G401.6 (cell line): ENCODE results near the gene HLA-DRB1.
"Not testable (repeated sequence)": the region's sequence is repeated elsewhere in the genome, so short reads cannot be mapped to it uniquely, and the experiment has no call there.

Experiments used
- FAIRE-seq: peaks from 2 replicates; lab custom pipeline; 2012; peaks lifted over from hg19 to GRCh38; lab: Jason Lieb, UNC

HLA-DRB1 gene

DNA sequence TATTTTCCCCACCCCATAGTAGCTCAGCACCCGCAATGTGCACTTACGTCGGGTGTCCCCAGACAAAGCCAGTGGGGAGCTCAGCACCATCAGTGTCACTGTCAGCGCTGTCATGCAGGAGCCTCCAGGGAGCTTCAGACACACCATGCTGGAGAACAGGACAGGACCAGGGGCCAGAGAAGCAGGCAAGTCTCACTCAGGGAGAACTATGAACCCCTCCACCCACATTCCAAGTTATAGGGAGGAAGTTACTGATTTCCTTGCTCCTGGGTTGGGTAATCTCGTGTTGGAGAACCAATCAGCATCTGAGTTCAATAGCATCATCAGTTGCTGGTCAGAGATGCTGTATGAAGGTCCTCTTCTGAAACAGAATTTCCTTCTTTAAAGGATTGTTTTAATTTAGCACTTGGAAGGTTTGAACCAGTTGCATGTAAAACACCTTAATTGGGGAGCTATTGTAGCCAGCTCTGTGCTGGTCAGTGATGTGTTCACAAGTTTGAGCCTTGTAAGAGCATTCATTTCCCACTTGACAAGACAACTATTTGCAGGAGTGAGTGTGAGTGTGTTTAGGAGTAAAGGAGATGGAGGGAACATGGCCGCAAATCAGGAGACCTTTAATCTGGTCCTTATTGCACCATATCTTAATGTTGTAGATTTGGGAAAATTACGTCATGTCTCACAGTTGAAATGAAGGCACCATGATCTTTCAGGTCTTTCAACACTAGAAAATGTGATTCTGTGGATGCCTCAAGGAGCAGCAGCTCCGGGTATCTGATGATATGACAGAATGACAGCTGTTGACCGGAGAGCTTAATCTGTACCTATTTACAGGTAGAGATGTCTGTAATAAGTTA, at the start of gene HLA-DRB1:
Gene HLA-DRB1, minus strand, starts transcription at position 253 of the 854 bp plus-strand sequence. Its CDS starts 106 bp downstream, at position 147.
- peak; percentile 48 for FAIRE-seq

DNA sequence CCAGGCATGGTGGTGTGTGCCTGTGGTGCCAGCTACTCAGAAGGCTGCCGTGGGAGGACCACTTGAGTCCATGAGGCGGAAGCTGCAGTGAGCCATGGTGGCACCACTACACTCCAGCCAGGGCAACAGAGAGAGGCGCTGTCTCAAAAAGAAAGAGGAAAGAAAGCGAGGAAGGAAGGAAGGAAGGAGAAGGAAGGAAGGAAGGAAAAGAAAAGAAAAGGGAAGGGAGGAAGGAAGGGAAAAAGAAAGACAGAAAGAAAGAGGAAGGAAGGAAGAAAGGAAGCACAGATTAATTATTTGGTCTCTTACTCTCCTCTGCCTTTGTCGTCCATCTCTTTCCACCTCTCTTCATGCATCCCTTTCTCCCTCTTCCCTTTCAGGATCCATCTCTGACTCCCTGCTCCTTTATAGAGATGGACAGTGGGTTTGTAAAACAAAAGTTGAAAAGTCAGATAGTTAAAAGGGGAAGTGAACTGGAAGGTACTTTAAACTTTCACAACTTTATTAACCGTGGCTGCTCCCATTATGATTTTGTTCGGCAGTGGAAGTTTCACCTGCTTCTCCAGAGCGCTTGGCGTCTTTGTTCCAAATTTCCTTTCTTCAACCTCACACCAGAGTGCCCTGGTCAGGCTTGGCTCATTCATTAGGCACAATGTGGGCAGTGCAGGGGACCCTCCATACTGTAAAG, 49.0 kb upstream of the HLA-DRB1 start:
- FAIRE-seq = no peak

DNA sequence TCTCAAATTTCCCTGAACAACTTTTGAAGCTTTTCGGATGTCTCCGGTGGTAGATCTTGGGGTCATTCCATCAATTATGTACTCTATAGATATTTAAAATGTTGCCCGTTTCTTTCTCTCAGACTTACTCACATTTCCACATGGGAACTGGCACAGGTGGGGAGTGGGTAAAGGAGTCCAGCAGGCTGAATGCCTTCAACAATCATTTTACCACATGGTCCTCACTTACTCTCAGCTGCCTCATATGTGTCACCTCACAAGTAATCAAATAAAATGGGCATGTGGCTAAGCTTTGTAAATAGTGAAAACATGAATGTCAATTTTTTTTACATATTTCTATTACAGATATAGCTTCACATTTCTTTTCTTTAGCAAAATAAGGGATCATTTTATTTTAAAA, 48.2 kb upstream of the HLA-DRB1 start:
- no peak for FAIRE-seq

DNA sequence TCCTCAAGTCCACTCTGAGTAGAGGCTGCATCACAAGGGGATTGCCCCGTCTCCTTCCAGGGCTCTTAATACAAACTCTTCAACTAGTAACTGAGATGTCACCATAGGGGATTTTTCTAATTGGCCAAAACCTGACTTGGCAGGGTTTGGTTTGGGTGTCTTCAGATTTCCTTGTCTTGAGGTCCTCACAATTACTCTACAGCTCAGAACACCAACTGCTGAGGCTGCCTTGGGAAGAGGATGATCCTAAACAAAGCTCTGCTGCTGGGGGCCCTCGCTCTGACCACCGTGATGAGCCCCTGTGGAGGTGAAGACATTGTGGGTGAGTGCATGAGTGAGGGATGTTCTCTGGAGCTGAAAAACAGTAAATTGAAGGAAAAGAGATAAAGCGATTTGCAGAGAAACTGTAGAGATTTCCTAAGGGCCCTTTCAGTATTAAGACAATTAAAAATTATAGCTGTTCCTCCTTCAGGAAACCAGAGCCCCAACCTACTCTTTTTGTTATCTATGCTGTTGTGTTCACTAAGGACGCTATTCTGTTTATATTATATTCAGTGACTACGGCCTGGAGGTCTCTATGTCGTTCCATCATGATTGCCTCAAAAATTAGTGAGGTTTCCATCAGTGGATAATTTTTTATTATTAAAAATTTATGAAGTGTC, 47.7 kb upstream of the HLA-DRB1 start, which contains the start of gene HLA-DQA1:
Gene HLA-DQA1, plus strand, starts transcription at position 188 of the 662 bp plus-strand sequence. Its CDS starts 53 bp downstream, at position 241.
- FAIRE-seq = no peak

GRCh38 chr6:32635526-32636123, 46.0 kb upstream of the HLA-DRB1 start:
- FAIRE-seq = no peak

GRCh38 chr6:32629793-32630192, 40.1 kb upstream of the HLA-DRB1 start:
- FAIRE-seq = not testable (repeated sequence)

DNA sequence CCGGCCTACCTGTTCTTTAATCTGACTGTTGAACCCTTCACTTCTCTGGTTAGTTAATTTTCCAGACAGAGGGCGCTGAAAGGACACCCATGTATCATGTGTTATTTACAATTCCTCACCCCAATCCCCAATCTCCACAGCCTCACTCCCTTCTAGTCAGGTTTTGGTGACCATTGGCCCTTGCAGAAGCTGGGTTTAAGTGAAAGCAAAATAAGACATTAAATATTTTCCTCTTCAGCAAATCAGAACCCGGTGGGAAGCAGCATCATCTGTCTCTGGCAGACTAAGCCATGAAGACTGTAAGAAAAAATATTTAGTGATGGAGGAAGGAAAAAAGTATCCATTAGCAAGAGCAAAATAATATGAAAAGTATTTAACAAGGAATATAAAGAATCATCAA, 38.2 kb upstream of the HLA-DRB1 start:
- no peak for FAIRE-seq

DNA sequence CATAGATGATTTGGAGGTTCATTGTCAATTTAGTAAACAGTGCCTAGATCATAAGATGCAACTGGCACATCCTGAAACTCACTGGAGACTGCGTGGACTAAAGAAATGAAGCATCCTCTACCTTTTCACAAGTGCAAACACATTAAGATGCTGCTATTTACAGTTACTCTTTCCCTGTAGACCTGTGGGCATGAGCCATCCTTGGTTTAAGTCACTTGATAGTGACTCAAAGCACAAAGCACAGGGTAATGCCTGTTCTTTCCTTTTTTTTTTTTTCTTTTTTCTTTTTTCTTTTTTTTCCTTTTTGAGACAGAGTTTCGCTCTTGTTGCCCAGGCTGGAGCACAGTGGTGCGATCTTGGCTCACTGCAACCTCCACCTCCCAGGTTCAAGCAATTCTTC, 37.6 kb upstream of the HLA-DRB1 start:
- no peak for FAIRE-seq

- FAIRE-seq = no peak
Observed at GRCh38 chr6:32625137-32625536, 35.5 kb upstream of the HLA-DRB1 start.

DNA sequence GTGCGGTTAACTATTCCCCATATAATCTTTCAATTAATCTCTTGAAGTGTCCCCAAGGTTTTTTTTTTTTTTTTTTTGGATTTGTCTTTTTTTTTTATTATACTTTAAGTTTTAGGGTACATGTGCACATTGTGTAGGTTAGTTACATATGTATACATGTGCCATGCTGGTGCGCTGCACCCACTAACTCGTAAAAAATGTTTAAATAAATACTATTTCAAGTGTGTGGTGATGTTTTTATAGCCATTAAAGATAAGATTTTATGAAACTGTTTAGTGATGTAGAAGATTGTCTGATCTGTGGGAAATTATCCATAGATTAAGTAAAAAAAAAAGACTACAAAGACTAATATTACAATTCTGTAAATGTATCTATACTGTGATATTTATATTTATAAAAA, 34.9 kb upstream of the HLA-DRB1 start:
- FAIRE-seq = no peak

DNA sequence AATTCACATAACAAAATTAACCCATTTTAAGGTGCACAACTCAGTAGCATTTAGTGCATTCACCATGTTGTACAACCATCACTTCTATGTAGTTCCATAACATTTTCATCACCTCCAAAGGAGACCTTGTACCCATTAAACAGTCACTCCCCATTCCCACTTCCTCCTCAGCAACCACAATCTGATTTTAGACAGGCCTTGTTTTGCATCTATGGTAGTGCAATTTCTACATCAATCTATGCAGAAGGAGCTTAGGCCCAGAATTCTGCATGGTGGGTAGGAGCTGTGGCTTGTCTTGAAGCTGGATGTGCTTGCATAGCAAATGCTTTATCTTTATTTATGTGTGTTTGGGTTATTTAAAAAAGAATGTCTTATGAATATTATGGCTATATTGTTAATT, 34.0 kb upstream of the HLA-DRB1 start:
- FAIRE-seq = no peak

- no peak for FAIRE-seq
Observed at GRCh38 chr6:32622545-32623401, 33.1 kb upstream of the HLA-DRB1 start.

DNA sequence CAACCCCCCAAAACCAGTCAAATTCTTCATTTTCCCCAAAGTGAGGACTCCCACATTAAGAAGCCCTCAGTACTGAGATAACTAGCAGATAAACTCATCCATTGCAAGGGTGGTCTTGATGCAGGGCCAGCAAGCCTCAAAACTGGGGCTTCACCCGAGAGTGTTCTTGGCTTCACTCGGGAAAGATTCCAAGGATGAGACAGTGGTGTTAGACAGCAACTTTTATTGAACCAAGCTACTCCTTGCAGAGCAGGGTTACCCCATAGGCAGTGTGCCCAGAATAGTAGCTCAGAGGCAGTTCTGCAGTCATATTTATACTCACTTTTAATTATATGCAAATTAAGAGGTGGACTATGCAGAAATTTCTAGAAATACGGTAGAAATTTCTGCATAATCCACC, 31.7 kb upstream of the HLA-DRB1 start:
- FAIRE-seq = no peak

GRCh38 chr6:32617751-32618150, 28.1 kb upstream of the HLA-DRB1 start:
- no peak for FAIRE-seq

DNA sequence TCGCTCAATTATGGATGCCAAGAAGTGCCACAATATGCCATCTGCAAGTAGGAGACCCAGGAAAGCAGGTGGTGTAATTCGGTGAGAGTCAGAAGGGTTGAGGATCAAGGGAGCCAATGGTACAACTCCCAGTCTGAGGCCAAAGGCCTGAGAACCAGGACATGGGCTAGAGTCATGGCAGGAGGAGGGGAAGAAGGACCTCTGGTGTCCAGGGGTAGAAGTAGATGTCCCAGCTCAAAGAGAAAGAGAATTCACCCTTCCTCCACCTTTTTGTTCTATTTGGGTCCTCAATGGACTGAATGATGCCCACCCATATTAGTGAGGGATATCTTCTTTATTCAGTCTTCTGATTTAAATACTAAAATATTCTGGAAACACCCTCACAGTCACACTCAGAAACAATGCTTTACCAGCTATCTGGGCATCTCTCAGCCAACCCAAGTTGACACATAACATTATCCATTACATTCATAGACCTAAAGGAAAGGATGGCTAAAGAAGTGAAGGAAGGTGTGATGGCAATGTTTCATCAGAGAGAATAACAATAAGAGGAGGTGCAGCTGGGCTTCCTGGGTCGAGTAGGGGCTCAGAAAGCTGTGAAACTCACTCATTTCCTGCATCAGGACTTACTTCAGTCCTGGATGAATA, 26.4 kb upstream of the HLA-DRB1 start:
- FAIRE-seq = no peak

DNA sequence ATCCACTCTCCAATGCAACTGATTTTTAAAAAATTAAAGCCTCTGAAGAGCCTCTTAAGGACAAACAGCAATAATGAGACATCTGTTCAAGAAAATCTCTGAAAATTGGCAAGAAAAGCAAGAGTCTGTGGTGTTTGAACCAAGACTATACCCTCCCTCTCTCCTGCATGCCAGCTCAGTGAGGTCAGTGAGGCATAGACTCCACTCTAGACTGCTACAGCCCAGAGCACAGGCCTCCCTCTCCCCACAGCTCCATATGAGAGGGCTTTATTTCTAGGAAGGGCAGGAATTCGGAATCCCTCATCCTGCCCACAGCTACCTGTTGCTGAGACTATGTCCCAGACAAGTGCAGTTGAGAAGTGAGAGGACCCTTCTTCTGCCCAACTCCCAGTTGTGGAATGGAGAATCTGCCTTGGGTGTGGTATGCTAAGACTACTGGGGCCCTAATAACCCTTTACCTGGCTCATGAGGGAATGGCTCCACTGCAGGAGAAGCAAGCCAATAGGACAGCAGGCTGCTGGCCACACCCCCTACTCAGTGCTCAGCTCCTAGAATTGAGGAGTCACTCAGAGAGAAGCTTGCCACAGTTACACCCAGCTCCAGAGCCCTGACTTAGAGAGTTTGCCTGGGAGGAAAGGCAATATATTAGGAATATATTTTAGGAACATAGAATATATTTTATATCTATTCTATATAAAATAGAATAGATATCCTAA, 24.9 kb upstream of the HLA-DRB1 start:
- no peak for FAIRE-seq

- FAIRE-seq = no peak
Observed at GRCh38 chr6:32613475-32613874, 23.8 kb upstream of the HLA-DRB1 start.

DNA sequence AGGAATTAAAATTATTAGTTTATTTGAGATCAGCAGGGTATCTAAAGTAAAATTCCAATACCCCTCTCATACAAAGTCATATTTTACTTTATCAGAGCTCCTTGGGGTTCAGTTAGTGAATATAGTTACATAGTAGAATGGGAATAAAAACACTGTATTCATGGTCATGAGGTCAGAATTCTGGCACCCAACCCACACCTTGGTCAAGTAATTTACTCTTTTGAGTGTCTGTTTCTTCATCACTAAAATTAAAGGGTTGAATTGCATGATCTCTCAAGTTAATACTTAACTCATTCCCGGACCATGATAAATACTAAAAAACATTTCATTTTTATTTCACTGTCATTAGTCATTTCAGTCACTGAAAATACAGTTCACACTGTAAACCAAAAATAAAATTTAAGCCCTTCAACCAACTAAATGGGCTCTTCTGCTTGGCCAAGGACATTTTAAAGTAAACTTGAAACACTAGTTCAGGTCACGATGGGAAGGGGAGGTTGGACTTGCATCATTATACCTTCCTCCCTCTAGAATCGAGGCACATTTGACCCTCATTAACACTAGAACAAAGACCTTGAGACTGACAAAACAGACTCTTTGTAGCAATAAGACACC, 21.1 kb upstream of the HLA-DRB1 start:
- no peak for FAIRE-seq

DNA sequence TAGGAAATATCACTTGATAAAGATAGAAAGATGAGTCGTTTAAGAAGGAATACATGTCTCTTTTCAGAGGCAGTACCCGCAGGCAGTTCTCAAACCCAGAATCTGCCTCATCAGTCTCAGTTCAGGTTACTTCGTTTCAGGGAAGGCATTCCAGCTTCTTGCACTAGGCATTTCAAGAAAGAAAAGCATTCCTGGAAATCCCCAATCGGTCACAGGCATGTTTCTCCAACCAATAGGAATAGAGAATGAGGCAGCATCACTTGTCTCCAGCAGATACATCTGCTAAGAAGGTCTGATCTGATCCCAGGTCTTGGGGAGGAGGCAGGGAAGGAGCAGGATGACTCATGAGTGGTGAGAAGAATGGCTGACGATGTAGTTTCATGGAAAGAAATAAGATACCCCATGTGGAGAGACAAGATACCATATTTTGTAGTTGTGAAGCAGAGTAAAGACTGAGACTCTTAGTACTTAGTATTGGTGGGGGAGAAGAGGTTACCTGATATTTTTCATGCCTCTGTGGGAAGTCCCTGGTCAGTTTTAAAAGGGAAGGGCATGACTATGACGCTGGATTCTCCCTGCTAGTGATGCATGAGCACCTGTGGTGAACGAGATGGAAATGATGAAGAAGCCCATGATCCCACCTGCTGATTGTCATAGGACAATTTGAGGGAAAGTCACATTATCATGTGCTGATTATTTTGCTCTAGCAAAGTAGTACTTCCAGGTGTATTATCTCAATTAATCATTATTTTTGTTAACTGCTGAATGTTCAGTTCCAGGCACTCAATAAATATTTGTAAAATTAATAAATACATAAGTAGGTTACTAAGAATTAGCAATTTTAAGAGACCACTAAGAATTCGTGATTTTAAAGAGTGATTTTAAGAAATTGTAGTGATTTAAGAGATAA, 20.3 kb upstream of the HLA-DRB1 start:
- peak; percentile 37 for FAIRE-seq
